GM19468 (cell line): ENCODE results near the gene BCAS3.

Source experiments
- ATAC-seq: cut with Tn5 transposase; IDR thresholded peaks from one replicate; pipeline ENCODE4 v1.9.1; 2021; ENCODE audit warnings: mild to moderate bottlenecking, moderate library complexity, moderate number of reproducible peaks; ENCODE audit not compliant: unreplicated experiment; ENCODE audit errors: extremely low read depth

Gene BCAS3

DNA sequence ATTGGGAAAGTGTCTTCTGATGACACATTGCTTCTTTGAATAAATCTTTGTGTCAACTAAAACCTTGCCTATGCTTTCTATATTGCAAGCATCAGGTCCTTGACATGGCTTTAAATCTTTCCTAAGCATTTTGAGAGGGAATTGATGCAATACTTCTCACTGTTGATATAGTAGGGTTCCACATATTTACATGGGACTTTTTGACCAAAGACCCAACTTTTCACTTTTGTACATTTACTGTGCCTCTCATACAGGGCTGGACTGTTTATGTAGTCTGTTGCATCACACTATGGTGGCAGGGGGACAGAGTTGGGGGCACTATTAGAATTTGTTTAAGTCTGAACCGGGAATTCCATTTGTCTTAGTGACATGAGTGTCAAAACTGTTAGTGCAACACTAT, 413.4 kb downstream of the BCAS3 start:
- no peak for ATAC-seq

GRCh38 chr17:61097781-61098180, 420.1 kb downstream of the BCAS3 start:
- no peak for ATAC-seq

GRCh38 chr17:61106354-61106753, 428.7 kb downstream of the BCAS3 start:
- no peak for ATAC-seq

DNA sequence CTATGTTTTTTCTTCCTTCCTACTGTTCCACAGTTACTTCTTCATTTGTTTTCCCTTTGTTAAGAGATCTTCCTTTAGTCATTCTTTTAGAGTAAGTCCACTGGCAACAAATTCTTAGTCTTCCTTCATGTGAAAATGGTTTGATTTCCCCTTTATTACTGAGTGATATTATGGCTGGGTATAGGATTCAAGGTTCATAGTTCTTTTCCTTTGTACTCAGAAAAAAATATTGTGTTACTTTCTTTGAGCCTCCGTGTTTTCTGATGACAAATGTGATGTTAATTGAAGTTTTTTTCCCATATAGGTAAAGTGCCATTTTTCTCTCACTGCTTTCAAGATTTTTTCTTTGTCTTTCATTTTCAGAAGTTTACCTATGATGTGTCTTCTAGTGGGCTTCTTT, 438.9 kb downstream of the BCAS3 start:
- ATAC-seq: no peak

- no peak for ATAC-seq
Measured at GRCh38 chr17:61117983-61118382, 440.3 kb downstream of the BCAS3 start.

GRCh38 chr17:61118871-61119270, 441.2 kb downstream of the BCAS3 start:
- ATAC-seq: no peak

DNA sequence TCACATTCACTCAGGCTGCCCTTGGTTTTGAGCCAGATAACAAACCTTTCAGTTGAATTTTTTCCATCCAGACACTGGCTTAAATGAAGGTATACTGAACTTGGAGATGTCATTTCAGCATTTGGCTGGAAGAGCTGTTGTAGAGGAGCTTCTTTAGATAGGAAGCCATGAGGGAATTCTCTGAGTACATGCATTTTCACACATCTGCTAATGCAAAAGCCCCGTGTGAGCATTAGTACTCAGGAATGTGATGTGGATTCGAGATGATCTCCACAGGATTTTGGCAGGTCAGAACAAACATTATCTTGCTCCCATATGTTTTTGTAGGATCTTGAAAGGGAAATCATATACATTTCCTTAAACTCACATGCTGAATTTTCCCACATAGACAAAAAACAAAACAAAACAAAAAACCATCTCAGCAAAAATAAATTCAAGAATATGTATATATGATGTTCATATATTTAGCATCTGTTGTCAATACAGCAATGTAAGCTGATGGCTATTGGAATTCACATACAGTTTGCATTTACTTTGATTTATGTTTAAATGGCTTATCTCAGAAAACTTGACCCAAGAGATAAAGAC, 444.8 kb downstream of the BCAS3 start:
- no peak for ATAC-seq

- ATAC-seq: no peak
Measured at GRCh38 chr17:61124562-61124961, 446.9 kb downstream of the BCAS3 start.

GRCh38 chr17:61126473-61127249, 449.0 kb downstream of the BCAS3 start:
- ATAC-seq: no peak

DNA sequence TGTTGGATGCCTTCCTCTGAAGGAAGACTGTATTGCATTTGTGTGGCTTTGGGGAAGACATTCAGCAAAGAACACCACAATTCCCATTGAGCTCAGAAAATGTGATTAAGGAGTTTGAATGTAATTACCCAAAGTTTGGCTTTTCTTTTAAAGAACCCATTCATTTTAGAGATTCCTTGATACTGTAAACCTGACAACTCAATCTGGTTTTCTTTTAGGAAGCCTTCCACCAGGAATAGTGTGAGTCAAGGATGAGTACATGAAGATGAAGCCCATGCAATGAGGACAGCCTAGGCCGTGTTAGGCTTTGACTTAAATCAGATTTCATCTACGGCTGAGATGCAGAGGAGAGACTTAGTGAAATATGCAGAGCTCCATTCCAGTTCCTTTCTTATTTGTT, 450.3 kb downstream of the BCAS3 start:
- ATAC-seq: no peak

- ATAC-seq: no peak
Measured at GRCh38 chr17:61128661-61129115, 451.0 kb downstream of the BCAS3 start.

GRCh38 chr17:61129267-61130254, 451.9 kb downstream of the BCAS3 start:
- no peak for ATAC-seq

DNA sequence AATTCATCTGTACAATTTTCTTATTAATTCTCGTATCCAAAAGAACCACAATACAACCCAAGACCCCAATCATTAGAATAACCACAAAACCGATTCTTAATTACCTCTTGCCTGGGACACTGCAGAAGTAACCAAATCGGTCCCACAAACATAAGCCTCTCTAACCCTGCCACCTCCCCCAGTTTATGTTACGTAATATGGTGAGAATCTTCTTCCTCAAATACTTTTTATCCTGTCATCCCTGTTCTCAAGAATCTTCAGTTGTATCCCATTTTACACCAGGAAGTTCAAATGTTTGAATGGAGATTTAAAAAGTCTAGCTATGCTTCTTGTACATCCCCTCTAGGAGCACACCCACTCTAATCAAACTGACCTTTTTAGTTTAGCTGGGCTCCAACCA, 452.7 kb downstream of the BCAS3 start:
- no peak for ATAC-seq

- ATAC-seq: no peak
Measured at GRCh38 chr17:61131585-61131984, 453.9 kb downstream of the BCAS3 start.

DNA sequence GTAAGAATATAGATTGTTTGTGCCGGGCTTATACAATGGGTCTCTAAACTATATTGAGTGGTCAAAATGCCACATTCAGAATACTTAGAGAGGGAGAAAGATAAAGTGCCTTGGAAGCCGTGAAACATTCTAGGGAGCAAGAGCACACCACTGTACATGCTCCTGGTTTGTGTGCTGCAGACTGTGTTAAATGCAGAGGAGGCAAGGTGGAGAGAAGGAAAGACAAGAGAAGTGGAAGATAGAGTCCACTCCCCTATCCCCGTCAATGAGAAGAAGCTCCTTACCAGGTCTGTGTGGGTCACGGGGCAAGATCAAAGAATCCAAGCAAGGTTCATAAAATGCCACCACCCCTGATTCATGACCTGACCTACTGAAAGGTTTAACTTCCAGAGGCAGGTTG, 454.9 kb downstream of the BCAS3 start:
- no peak for ATAC-seq

- no peak for ATAC-seq
Measured at GRCh38 chr17:61133853-61134252, 456.2 kb downstream of the BCAS3 start.

- no peak for ATAC-seq
Measured at GRCh38 chr17:61134551-61135235, 457.0 kb downstream of the BCAS3 start.

- no peak for ATAC-seq
Measured at GRCh38 chr17:61135782-61136181, 458.1 kb downstream of the BCAS3 start.

DNA sequence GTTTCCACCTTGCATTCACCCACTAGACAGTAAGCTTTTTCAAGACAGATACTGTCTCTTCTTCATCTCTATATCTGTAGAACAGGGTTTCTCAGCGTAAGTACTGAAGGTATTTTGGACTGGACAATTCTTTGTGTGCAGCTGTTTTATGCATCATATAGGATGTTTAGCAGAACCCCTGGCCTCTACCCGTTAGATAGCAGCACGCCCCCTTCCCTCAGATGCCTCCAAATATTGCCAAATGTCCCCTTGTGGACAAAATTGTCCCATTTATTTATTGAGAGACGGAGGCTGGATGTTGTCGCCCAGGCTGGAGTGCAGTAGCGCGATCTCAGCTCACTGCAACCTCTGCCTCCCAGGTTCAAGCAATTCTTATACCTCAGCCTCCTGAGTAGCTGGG, 458.6 kb downstream of the BCAS3 start:
- no peak for ATAC-seq

- peak; percentile 84 for ATAC-seq
Measured at GRCh38 chr17:61139219-61139618, 461.6 kb downstream of the BCAS3 start.
